ENCODE measurements around the gene SRRM3.
A peak's percentile ranks its signal among the peaks of the same experiment; 100 is the strongest.
"Not testable (repeated sequence)": the region's sequence is repeated elsewhere in the genome, so short reads cannot be mapped to it uniquely, and the experiment has no call there.

The SRRM3 gene

GRCh38 chr7:76301000-76301399, 99.3 kb downstream of the SRRM3 start:
- H3K36me3 Mint-ChIP-seq (ENCODE audit: low read depth): no peaks in the 10 kb centered on the region
- no peak for DNase-seq
- H3K27me3 Mint-ChIP-seq (ENCODE audit: low read depth, poor library complexity): peaks cover 24% of the 10 kb centered on the region
- TF ChIP-seq CTCF (IDR thresholded peaks at IDR 0.05): no peak
- H3K27ac Mint-ChIP-seq: no peak overlapping the region
- peaks cover 3% of the 10 kb centered on the region for H3K9me3 Mint-ChIP-seq
- no peak overlapping the region for H3K4me3 Mint-ChIP-seq
- peaks cover 42% of the 10 kb centered on the region for H3K4me1 Mint-ChIP-seq

GRCh38 chr7:76302347-76303201, 100.9 kb downstream of the SRRM3 start, which contains the start of gene HSPB1:
Gene HSPB1 (plus strand): TSS chr7:76302673. CDS start chr7:76302713, 40 bp downstream.
- H3K36me3 Mint-ChIP-seq (ENCODE audit: low read depth): no peaks in the 10 kb centered on the region
- H3K27ac Mint-ChIP-seq: peak within 1 kb of the TSS; percentile 83
- H3K4me1 Mint-ChIP-seq: peaks cover 44% of the 10 kb centered on the region
- peaks cover 17% of the 10 kb centered on the region for H3K27me3 Mint-ChIP-seq (ENCODE audit: low read depth, poor library complexity)
- H3K9me3 Mint-ChIP-seq: peaks cover 3% of the 10 kb centered on the region
- peak; percentile 74 for DNase-seq
- no peak for TF ChIP-seq CTCF (IDR thresholded peaks at IDR 0.05)
- peak within 1 kb of the TSS; percentile 85 for H3K4me3 Mint-ChIP-seq

GRCh38 chr7:76303202-76304147, 101.8 kb downstream of the SRRM3 start:
- Mint-ChIP-seq H3K36me3 (ENCODE audit: low read depth) (no peaks in the 10 kb centered on the region), H3K4me1 (peaks cover 44% of the 10 kb centered on the region)
- TF ChIP-seq CTCF (IDR thresholded peaks at IDR 0.05): no peak

GRCh38 chr7:76304888-76305375, 103.2 kb downstream of the SRRM3 start:
- Mint-ChIP-seq H3K36me3 (ENCODE audit: low read depth) (no peaks in the 10 kb centered on the region), H3K27ac (no peak overlapping the region), H3K4me1 (peaks cover 37% of the 10 kb centered on the region), H3K27me3 (ENCODE audit: low read depth, poor library complexity) (peaks cover 12% of the 10 kb centered on the region), H3K4me3 (no peak overlapping the region), H3K9me3 (peaks cover 3% of the 10 kb centered on the region)
- TF ChIP-seq CTCF (IDR thresholded peaks at IDR 0.05): no peak
- DNase-seq: no peak

More at GRCh38 chr7:76303202-76304147, 101.8 kb downstream of the SRRM3 start:
- Mint-ChIP-seq H3K4me3 (peak overlapping the region; percentile 85), H3K9me3 (peaks cover 3% of the 10 kb centered on the region), H3K27ac (peak overlapping the region; percentile 83), H3K27me3 (ENCODE audit: low read depth, poor library complexity) (peaks cover 16% of the 10 kb centered on the region)
- DNase-seq: peak; percentile 85

GRCh38 chr7:76308874-76309273, 107.2 kb downstream of the SRRM3 start:
- not testable (repeated sequence) for H3K27ac Mint-ChIP-seq; H3K27me3 Mint-ChIP-seq (ENCODE audit: low read depth, poor library complexity); H3K4me3 Mint-ChIP-seq; H3K9me3 Mint-ChIP-seq; DNase-seq; H3K36me3 Mint-ChIP-seq (ENCODE audit: low read depth)
- H3K4me1 Mint-ChIP-seq: peaks cover 23% of the 10 kb centered on the region

GRCh38 chr7:76309341-76310101, 107.8 kb downstream of the SRRM3 start:
- H3K4me1 Mint-ChIP-seq: peaks cover 16% of the 10 kb centered on the region
- not testable (repeated sequence) for H3K4me3 Mint-ChIP-seq; H3K9me3 Mint-ChIP-seq; H3K36me3 Mint-ChIP-seq (ENCODE audit: low read depth); H3K27me3 Mint-ChIP-seq (ENCODE audit: low read depth, poor library complexity); H3K27ac Mint-ChIP-seq; DNase-seq

All from nephron progenitor cell (in vitro differentiated cells).